DOHH2 (cell line): ENCODE measurements around the gene PPIE.

Experiments used
- H3F3A ChIP-seq: fragments of 200-600 bp; sonication (generic), shearing (Covaris generic); 2 replicates; pipeline ENCODE4 v1.6.0; 2016; ENCODE audit warnings: antibody characterized with exemption, mild to moderate bottlenecking; ENCODE audit not compliant: control insufficient read depth, insufficient read depth
- H3K27ac ChIP-seq: fragments of 200-600 bp; sonication (generic); 2 replicates; pipeline ENCODE4 v1.5.1; 2014; ENCODE audit warnings: low read depth, mild to moderate bottlenecking, low read length, moderate library complexity
- H3K27me3 ChIP-seq: fragments of 200-600 bp; sonication (generic); 2 replicates; pipeline ENCODE4 v1.6.1; 2014; ENCODE audit warnings: mild to moderate bottlenecking, low read length, mixed read lengths; ENCODE audit not compliant: control insufficient read depth
- H3K36me3 ChIP-seq: fragments of 200-600 bp; sonication (generic); 2 replicates; pipeline ENCODE4 v1.6.1; 2014; ENCODE audit warnings: mild to moderate bottlenecking, low read length, moderate library complexity, mixed read lengths; ENCODE audit not compliant: control insufficient read depth
- H3K4me1 ChIP-seq: fragments of 200-600 bp; sonication (generic); 2 replicates; pipeline ENCODE4 v1.6.1; 2014; ENCODE audit warnings: mild to moderate bottlenecking, low read length, mixed read lengths; ENCODE audit not compliant: control insufficient read depth
- H3K4me2 ChIP-seq: fragments of 200-600 bp; sonication (generic); 2 replicates; pipeline ENCODE4 v1.6.0; 2014; ENCODE audit warnings: mild to moderate bottlenecking, low read length, moderate library complexity
- H3K4me3 ChIP-seq: fragments of 200-600 bp; sonication (generic); 2 replicates; pipeline ENCODE4 v1.5.1; 2014; ENCODE audit warnings: mild to moderate bottlenecking, low read length, mixed read lengths
- H3K79me2 ChIP-seq: fragments of 200-600 bp; sonication (generic); 2 replicates; pipeline ENCODE4 v1.6.1; 2014; ENCODE audit warnings: mild to moderate bottlenecking, low read length, mixed read lengths; ENCODE audit not compliant: control insufficient read depth
- H3K9me2 ChIP-seq: fragments of 200-600 bp; sonication (generic); replicated peaks from 2 replicates; pipeline ENCODE4 v1.6.1; 2014; ENCODE audit warnings: mild to moderate bottlenecking, low read length, mixed read lengths; ENCODE audit not compliant: control insufficient read depth
- H3K9me3 ChIP-seq: fragments of 200-600 bp; sonication (generic); 2 replicates; pipeline ENCODE4 v1.6.1; 2014; ENCODE audit warnings: antibody characterized with exemption, low read length, mixed read lengths; ENCODE audit not compliant: control insufficient read depth, insufficient read depth
- H4K20me1 ChIP-seq: fragments of 200-600 bp; sonication (generic); 2 replicates; pipeline ENCODE4 v1.6.0; 2014; ENCODE audit warnings: low read depth, mild to moderate bottlenecking, antibody characterized with exemption, low read length, moderate library complexity; ENCODE audit not compliant: control insufficient read depth, insufficient read depth
- EZH2phosphoT487 ChIP-seq: fragments of 200-600 bp; sonication (generic); IDR thresholded peaks from 2 replicates; pipeline ENCODE4 v1.6.1; 2017; ENCODE audit warnings: borderline replicate concordance, mild to moderate bottlenecking, antibody characterized with exemption, low read length, moderate library complexity, mixed read lengths
- TF ChIP-seq, protein P1 (sequence below): fragments of 200-600 bp; sonication (generic); IDR thresholded peaks from one replicate; pipeline ENCODE4 v1.5.1; 2014; ENCODE audit warnings: antibody characterized with exemption, mild to moderate bottlenecking, low read depth, low read length; ENCODE audit not compliant: poor library complexity, severe bottlenecking

The PPIE gene

DNA sequence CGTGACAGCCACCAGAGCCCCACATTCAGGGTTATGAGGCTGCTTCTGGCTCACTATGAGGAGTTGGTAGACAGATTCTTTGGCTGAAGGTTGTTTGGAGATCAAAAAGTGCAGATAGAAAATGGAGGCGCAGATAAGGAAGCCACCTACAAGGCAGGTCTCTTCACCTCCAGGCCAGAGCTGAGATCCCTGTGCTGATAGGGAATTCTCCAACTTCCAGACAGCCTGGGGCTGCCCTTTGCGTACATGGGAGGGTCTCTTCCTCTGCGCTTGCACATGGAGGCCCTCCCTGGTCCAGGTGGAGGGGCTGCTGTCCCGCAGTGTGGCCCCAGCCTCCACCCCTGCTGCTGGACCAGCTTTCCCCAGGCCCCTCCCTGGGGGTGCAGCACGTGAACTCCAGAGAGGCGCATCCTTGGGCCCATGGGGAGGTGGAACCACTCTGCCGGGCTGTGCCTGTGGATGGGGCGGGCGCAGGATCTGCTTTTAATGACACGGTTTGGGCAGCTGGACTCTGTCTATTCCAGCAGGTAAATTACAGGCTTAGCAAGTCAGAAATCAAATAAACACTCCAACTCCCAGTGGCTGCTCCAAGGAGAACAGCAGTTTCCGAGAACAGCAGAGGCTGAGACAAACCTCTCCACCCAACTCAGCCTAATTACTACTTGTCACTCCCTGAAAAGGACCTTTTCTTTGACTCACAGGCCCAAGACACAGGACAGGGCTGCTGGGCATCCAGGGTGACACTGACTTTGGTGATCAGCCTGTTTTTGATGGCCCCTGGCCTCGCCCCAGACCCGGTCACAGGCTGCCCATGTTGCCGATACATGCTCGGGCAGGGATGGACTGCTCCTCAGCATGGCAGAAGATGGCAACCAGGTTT, 20.1 kb downstream of the PPIE start:
- Histone ChIP-seq H3F3A (no peaks in the 10 kb centered on the region), H4K20me1 (no peaks in the 10 kb centered on the region), H3K27ac (no peak overlapping the region), H3K4me3 (no peak overlapping the region), H3K36me3 (peaks cover 23% of the 10 kb centered on the region), H3K9me2 (no peaks in the 10 kb centered on the region), H3K9me3 (no peaks in the 10 kb centered on the region), H3K4me1 (no peaks in the 10 kb centered on the region), H3K4me2 (no peak overlapping the region), H3K79me2 (no peaks in the 10 kb centered on the region), H3K27me3 (no peaks in the 10 kb centered on the region)
- TF ChIP-seq, protein P1, sequence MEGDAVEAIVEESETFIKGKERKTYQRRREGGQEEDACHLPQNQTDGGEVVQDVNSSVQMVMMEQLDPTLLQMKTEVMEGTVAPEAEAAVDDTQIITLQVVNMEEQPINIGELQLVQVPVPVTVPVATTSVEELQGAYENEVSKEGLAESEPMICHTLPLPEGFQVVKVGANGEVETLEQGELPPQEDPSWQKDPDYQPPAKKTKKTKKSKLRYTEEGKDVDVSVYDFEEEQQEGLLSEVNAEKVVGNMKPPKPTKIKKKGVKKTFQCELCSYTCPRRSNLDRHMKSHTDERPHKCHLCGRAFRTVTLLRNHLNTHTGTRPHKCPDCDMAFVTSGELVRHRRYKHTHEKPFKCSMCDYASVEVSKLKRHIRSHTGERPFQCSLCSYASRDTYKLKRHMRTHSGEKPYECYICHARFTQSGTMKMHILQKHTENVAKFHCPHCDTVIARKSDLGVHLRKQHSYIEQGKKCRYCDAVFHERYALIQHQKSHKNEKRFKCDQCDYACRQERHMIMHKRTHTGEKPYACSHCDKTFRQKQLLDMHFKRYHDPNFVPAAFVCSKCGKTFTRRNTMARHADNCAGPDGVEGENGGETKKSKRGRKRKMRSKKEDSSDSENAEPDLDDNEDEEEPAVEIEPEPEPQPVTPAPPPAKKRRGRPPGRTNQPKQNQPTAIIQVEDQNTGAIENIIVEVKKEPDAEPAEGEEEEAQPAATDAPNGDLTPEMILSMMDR = no peak
- no peak for TF ChIP-seq EZH2phosphoT487

- TF ChIP-seq, protein P1 = no peak
- TF ChIP-seq EZH2phosphoT487 = no peak
- H3F3A ChIP-seq = no peaks in the 10 kb centered on the region
- no peaks in the 10 kb centered on the region for H3K79me2 ChIP-seq
- no peak overlapping the region for H3K27ac ChIP-seq
- peaks cover 20% of the 10 kb centered on the region for H3K36me3 ChIP-seq
- no peaks in the 10 kb centered on the region for H3K4me1 ChIP-seq
- no peaks in the 10 kb centered on the region for H4K20me1 ChIP-seq
- no peak overlapping the region for H3K4me2 ChIP-seq
- no peaks in the 10 kb centered on the region for H3K9me2 ChIP-seq
- H3K9me3 ChIP-seq = no peaks in the 10 kb centered on the region
- H3K27me3 ChIP-seq = no peaks in the 10 kb centered on the region
- no peak overlapping the region for H3K4me3 ChIP-seq
Observed at GRCh38 chr1:39759436-39759726, 20.7 kb downstream of the PPIE start.

GRCh38 chr1:39760074-39761008, 21.7 kb downstream of the PPIE start:
- no peaks in the 10 kb centered on the region for H3K27me3 ChIP-seq
- H3K4me3 ChIP-seq = no peak overlapping the region
- H4K20me1 ChIP-seq = no peaks in the 10 kb centered on the region
- H3F3A ChIP-seq = no peaks in the 10 kb centered on the region
- H3K4me1 ChIP-seq = no peaks in the 10 kb centered on the region
- no peaks in the 10 kb centered on the region for H3K9me2 ChIP-seq
- H3K79me2 ChIP-seq = no peaks in the 10 kb centered on the region
- no peak overlapping the region for H3K4me2 ChIP-seq
- no peaks in the 10 kb centered on the region for H3K9me3 ChIP-seq
- TF ChIP-seq, protein P1 = no peak
- TF ChIP-seq EZH2phosphoT487 = no peak
- peaks cover 10% of the 10 kb centered on the region for H3K36me3 ChIP-seq
- no peak overlapping the region for H3K27ac ChIP-seq
